ENCODE data around the gene MAMDC4.

MAMDC4 gene

GRCh38 chr9:136886610-136887597 is 34.8 kb downstream of the MAMDC4 start:
- DNase-seq = peak in 2 of 56 donors; percentile 11 to 12

GRCh38 chr9:136888454-136888853 is 36.3 kb downstream of the MAMDC4 start:
- no peak for DNase-seq

- DNase-seq = no peak
Observed at GRCh38 chr9:136889858-136890257, 37.7 kb downstream of the MAMDC4 start.

- no peak for DNase-seq
Observed at GRCh38 chr9:136890661-136891060, 38.5 kb downstream of the MAMDC4 start.

GRCh38 chr9:136896027-136896426 is 43.9 kb downstream of the MAMDC4 start:
- no peak for DNase-seq

- DNase-seq = no peak
Observed at GRCh38 chr9:136898483-136899100, 46.4 kb downstream of the MAMDC4 start.

- no peak for DNase-seq
Observed at GRCh38 chr9:136899196-136899595, 47.0 kb downstream of the MAMDC4 start.

GRCh38 chr9:136900556-136900955 is 48.4 kb downstream of the MAMDC4 start:
- DNase-seq = no peak

- no peak for DNase-seq
Observed at GRCh38 chr9:136900988-136901515, 48.9 kb downstream of the MAMDC4 start.

- DNase-seq = no peak
Observed at GRCh38 chr9:136901516-136902258, 49.5 kb downstream of the MAMDC4 start.

- peak in 1 of 56 donors; percentile 22 for DNase-seq
Observed at GRCh38 chr9:136902259-136902821, 50.2 kb downstream of the MAMDC4 start.

- DNase-seq = no peak
Observed at GRCh38 chr9:136903041-136903554, 51.0 kb downstream of the MAMDC4 start.

GRCh38 chr9:136906266-136906665 is 54.1 kb downstream of the MAMDC4 start:
- DNase-seq = no peak

GRCh38 chr9:136907011-136907914 is 55.1 kb downstream of the MAMDC4 start:
- DNase-seq = no peak

All from amygdala (tissue), 56 donors.